ENCODE data around the gene NEIL3.

Gene NEIL3

GRCh38 chr4:177405508-177405907 is 95.8 kb downstream of the NEIL3 start:
- FAIRE-seq (no peak), DNase-seq (ENCODE audit: insufficient read length, low spot score) (no peak)

- DNase-seq (ENCODE audit: insufficient read length, low spot score) (no peak), FAIRE-seq (no peak)
Measured at GRCh38 chr4:177408023-177408422, 98.3 kb downstream of the NEIL3 start.

DNA sequence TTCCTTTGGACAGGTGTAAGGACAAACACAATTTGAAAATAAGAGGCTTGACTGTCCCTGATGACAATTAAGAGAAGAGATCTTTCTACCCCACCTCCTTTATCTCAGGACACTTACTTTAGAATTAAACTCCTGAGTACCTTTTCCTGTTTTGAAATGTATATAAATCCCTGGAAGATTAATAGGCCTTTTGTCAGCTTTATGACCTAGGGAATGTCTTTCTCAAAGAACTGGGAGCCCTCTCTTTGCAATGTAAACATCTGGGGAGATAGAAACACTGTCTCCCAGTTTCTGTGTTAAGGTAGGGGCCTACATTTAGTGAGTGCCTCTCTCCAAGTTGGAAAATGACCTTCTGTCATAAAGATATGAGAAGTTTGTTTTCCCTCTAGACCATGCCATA is 100.9 kb downstream of the NEIL3 start:
- DNase-seq (ENCODE audit: insufficient read length, low spot score) (no peak), FAIRE-seq (no peak)

DNA sequence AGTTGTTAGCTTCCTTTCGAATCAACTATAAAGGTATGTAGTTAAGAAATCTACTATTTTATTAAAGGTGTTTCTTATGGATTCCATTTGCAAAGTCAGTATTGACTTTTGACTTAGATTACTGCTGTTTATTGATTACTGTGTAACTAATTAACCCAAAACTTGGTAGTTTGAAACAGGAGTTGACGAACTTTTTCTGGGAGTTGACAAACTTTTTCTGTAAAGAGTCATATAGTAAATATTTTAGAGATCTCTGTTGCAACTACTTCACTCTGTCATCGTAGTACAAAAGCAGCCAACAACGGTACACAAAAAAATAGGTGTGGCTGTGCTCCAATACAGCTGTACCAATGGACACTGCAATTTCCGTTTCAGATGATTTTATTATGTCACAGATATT is 102.3 kb downstream of the NEIL3 start:
- DNase-seq (ENCODE audit: insufficient read length, low spot score) (no peak), FAIRE-seq (no peak)

Measured in GM19239 (cell line).